ENCODE results near the gene SYT2.

GRCh38 chr1:202588503-202589189 lies 121.6 kb downstream of the SYT2 start:
- TF ChIP-seq CTCF (IDR thresholded peaks at IDR 0.05) (no peak), POLR2A (IDR thresholded peaks at IDR 0.05) (no peak)

All from heart left ventricle (tissue), 13 donors.